Measurements from ENCODE around the gene SGTA.
"Not testable (repeated sequence)": the region's sequence is repeated elsewhere in the genome, so short reads cannot be mapped to it uniquely, and the experiment has no call there.

Gene SGTA

GRCh38 chr19:2782936-2783780 is at the start of gene SGTA:
Gene SGTA, minus strand, starts transcription at chr19:2783273. Its CDS starts 14,205 bp downstream, at chr19:2769068.
- DNase-seq: peak; percentile 94

- no peak for DNase-seq
Observed at GRCh38 chr19:2827840-2828489, 44.9 kb upstream of the SGTA start.

- no peak for DNase-seq
Observed at GRCh38 chr19:2827022-2827421, 43.9 kb upstream of the SGTA start.

GRCh38 chr19:2824129-2824528 is 41.1 kb upstream of the SGTA start:
- DNase-seq: no peak

GRCh38 chr19:2823646-2824045 is 40.6 kb upstream of the SGTA start:
- DNase-seq: no peak

GRCh38 chr19:2822846-2823245 is 39.8 kb upstream of the SGTA start:
- no peak for DNase-seq

GRCh38 chr19:2820112-2820702 is 37.1 kb upstream of the SGTA start:
- no peak for DNase-seq

GRCh38 chr19:2819540-2820111 is 36.6 kb upstream of the SGTA start, which contains the start of gene ZNF554:
Gene ZNF554, plus strand, starts transcription at chr19:2819868. Its CDS starts 204 bp downstream, at chr19:2820072.
- DNase-seq: peak; percentile 76

- not testable (repeated sequence) for DNase-seq
Observed at GRCh38 chr19:2817237-2817829, 34.3 kb upstream of the SGTA start.

- DNase-seq: no peak
Observed at GRCh38 chr19:2816641-2817040, 33.6 kb upstream of the SGTA start.

GRCh38 chr19:2815923-2816322 is 32.9 kb upstream of the SGTA start:
- no peak for DNase-seq

- DNase-seq: no peak
Observed at GRCh38 chr19:2815191-2815614, 32.1 kb upstream of the SGTA start.

- no peak for DNase-seq
Observed at GRCh38 chr19:2814426-2814825, 31.4 kb upstream of the SGTA start.

- DNase-seq: no peak
Observed at GRCh38 chr19:2813235-2814160, 30.4 kb upstream of the SGTA start.

GRCh38 chr19:2812414-2813234 is 29.6 kb upstream of the SGTA start:
- DNase-seq: no peak

- no peak for DNase-seq
Observed at GRCh38 chr19:2811735-2812413, 28.8 kb upstream of the SGTA start.

- DNase-seq: no peak
Observed at GRCh38 chr19:2811221-2811722, 28.2 kb upstream of the SGTA start.

- DNase-seq: no peak
Observed at GRCh38 chr19:2810141-2811091, 27.3 kb upstream of the SGTA start.

All from NCI-H1694 treated with DMSO at 0.1 percent for 48 hours (cell line).